GM06990 (cell line): Measurements from ENCODE around the gene ENOX1.

ENCODE experiments used
- DNase-seq: peaks from one replicate; pipeline ENCODE4 v3.0.0-alpha.2; 2011; ENCODE audit not compliant: insufficient read length; ENCODE audit errors: extremely low read depth
- H3K27me3 ChIP-seq: replicated peaks from 2 replicates; pipeline ENCODE4 v1.6.0; 2011; ENCODE audit warnings: low read length; ENCODE audit not compliant: control insufficient read depth, insufficient read depth
- H3K36me3 ChIP-seq: 2 replicates; pipeline ENCODE4 v1.5.1; 2011; ENCODE audit warnings: low read length; ENCODE audit not compliant: control insufficient read depth, insufficient read depth
- H3K4me3 ChIP-seq: replicated peaks from 2 replicates; pipeline ENCODE4 v1.5.1; 2011; ENCODE audit warnings: low read depth, mild to moderate bottlenecking, control low read depth, low read length
- CTCF ChIP-seq: IDR thresholded peaks from 2 replicates; pipeline ENCODE4 v1.5.1; 2011; ENCODE audit warnings: low read length, control low read depth, mild to moderate bottlenecking, inconsistent platforms; ENCODE audit not compliant: insufficient read depth, poor library complexity, severe bottlenecking

Gene ENOX1

GRCh38 chr13:43757266-43757665 lies 29.5 kb downstream of the ENOX1 start:
- Histone ChIP-seq H3K27me3 (no peaks in the 10 kb centered on the region), H3K36me3 (no peaks in the 10 kb centered on the region), H3K4me3 (no peak overlapping the region)
- no peak for TF ChIP-seq CTCF
- peak; percentile 6 for DNase-seq

GRCh38 chr13:43755844-43756243 lies 30.9 kb downstream of the ENOX1 start:
- no peak for DNase-seq
- no peak for TF ChIP-seq CTCF
- no peaks in the 10 kb centered on the region for H3K36me3 ChIP-seq
- no peaks in the 10 kb centered on the region for H3K27me3 ChIP-seq
- no peak overlapping the region for H3K4me3 ChIP-seq

- no peaks in the 10 kb centered on the region for H3K36me3 ChIP-seq
- no peak for DNase-seq
- TF ChIP-seq CTCF = no peak
- H3K27me3 ChIP-seq = no peaks in the 10 kb centered on the region
- H3K4me3 ChIP-seq = no peak overlapping the region
These were observed 35.1 kb downstream of the ENOX1 start for GRCh38 chr13:43751624-43752023.

GRCh38 chr13:43749503-43749902 lies 37.3 kb downstream of the ENOX1 start:
- Histone ChIP-seq H3K36me3 (no peaks in the 10 kb centered on the region), H3K27me3 (no peaks in the 10 kb centered on the region), H3K4me3 (no peak overlapping the region)
- no peak for DNase-seq
- no peak for TF ChIP-seq CTCF

- no peak for DNase-seq
- no peaks in the 10 kb centered on the region for H3K27me3 ChIP-seq
- no peak overlapping the region for H3K4me3 ChIP-seq
- no peaks in the 10 kb centered on the region for H3K36me3 ChIP-seq
- TF ChIP-seq CTCF = no peak
These were observed 42.3 kb downstream of the ENOX1 start for GRCh38 chr13:43744261-43745031.
